Adrenal gland (tissue), 5 donors: Measurements from ENCODE around the gene TSPEAR.

Experiments used
- CTCF ChIP-seq, 6 experiments: fragments of 450-650 bp in 4 of 6; fragments of 200-600 bp in 2 of 6; sonication (generic) in 1 of 6; IDR thresholded peaks; 1 replicate in 5 of 6; 2 replicates in 1 of 6; pipeline versions ENCODE4 v1.5.1 to v1.8.0; 2016 to 2021; ENCODE audit warnings: antibody characterized with exemption in 6 of 6, mild to moderate bottlenecking in 2 of 6, moderate library complexity in 1 of 6
- POLR2A ChIP-seq, 2 donors: fragments of 450-650 bp; IDR thresholded peaks; one replicate each; pipeline ENCODE4 v1.6.1; 2017; ENCODE audit warnings: antibody characterized with exemption in 2 of 2, mild to moderate bottlenecking in 2 of 2, moderate library complexity in 1 of 2
- donor health status: DM: no; HTN: no; CAD: no.

DNA sequence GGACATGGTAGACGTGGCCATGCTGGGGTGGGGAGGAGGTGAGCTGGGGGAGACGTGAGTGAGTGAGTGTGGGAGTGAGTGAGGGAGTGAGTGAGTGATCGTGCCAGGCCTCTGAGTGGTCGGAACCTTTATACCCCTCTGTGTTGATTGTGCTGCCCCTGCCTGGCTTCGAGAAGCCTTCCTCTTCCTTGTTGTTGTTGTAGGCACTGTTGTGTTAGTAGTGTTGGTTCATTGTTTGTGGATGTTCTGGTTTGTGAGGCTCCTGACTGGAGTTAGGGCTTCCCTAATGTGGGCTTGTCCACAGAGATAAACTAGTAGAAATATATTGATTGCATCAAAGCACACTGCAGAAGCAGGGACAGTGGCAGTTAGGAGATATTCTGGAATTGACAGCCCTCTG is 152.7 kb downstream of the TSPEAR start, which contains the start of gene KRTAP10-3:
- TF ChIP-seq CTCF (IDR thresholded peaks at IDR 0.05) (no peak), POLR2A (IDR thresholded peaks at IDR 0.05) (no peak)
